HPDE6-E6E7 (cell line): ENCODE measurements around the gene NPC1.
A peak's percentile ranks its signal among the peaks of the same experiment; 100 is the strongest.

Experiments used
- DNase-seq: peaks from one replicate; pipeline ENCODE4 v3.0.0; 2011; ENCODE audit warnings: missing footprints; ENCODE audit errors: extremely low spot score

The NPC1 gene

DNA sequence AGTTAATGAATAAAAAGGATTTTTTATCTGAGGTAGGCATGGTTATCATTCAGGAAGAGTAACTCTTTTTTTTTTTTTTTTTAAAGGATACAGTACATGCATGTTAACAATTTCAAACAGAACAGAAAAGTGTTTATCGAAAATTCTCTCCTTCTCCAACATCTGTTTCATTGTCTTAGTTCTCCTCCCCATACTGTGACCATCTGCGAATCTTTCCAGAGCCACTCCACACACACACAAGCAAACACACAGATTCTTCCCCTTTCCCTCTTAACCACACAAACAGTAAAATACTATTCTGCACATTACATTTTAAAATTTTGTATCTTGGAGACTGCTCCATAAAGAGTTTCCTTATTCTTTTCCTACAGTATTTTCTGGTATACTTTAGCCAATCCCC, 38.0 kb downstream of the NPC1 start:
- no peak for DNase-seq

DNA sequence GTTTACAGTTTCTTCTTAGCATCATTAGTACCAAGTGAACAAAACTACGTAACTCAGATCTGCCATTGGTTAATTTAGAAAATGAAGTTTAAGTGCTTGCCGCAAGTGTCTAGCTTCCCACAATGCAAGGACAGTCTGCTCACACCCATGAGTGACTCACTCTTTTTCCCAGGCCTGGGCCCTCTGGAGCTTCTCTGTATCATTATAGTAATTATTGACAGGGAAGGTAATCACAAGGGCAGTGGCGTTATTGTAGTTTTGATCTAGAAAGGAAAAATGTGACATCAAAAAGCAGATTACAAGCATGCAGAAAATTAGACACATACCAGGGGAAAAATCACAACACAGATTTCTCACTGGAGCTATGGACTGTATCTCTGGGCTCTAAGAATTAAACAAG, 38.5 kb downstream of the NPC1 start:
- peak; percentile 53 for DNase-seq

DNA sequence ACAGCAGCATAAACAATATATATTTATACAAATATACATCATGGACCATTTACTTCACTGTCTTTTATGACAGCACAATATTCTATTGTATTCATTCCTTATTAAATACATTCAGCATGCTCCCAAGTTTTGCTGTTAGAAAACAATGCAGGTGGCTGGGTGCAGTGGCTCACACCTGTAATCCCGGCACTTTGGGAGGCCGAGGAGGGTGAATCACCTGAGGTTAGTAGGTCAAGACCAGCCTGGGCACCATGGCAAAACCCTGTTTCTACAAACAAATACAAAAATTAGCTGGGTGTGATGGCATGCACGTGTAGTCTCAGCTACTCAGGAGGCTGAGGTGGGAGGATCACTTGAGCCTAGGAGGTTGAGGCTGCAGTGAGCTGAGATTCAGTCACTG, 39.0 kb downstream of the NPC1 start:
- no peak for DNase-seq

DNA sequence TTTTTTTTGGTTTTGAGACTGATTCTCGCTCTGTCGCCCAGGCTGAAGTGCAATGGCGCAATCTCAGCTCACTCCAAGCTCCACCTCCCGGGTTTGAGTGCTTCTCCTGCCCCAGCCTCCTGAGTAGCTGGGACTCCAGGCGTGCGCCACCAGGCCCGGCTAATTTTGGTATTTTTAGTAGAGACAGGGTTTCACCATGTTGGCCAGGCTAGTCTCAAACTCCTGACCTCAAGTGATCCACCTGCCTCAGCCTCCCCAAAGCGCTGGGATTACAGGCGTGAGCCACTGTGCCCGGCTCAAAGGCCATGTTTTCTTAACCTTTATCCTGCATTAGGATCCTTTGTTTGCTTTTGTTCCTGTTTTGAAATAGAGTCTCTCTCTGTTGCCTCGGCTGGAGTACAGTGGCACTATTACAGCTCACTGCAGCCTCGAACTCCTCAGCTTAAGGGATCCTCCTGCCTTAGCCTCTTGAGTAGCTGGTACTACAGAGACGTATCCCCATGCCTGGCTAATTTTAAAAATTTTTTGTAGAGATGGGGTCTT, 41.0 kb downstream of the NPC1 start:
- no peak for DNase-seq

DNA sequence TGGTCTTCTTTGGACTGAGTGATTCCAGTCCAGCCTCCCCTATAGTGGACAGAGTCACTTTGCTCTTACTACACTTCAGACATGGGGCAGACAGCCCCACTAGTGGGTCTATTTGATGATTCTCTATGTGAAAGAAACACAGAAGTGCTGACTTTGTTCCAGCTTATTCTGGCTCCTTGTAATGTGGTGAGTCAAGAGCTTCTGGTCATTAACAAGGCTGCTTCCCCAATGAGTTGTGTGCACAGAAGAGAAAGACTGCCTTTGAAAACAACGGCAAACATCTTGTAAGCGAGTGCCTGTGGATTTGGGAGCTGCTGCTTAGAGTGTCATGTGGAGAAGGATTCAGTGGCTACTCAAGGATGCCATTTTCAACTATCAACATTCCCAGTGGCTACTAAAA, 43.8 kb downstream of the NPC1 start:
- no peak for DNase-seq

DNA sequence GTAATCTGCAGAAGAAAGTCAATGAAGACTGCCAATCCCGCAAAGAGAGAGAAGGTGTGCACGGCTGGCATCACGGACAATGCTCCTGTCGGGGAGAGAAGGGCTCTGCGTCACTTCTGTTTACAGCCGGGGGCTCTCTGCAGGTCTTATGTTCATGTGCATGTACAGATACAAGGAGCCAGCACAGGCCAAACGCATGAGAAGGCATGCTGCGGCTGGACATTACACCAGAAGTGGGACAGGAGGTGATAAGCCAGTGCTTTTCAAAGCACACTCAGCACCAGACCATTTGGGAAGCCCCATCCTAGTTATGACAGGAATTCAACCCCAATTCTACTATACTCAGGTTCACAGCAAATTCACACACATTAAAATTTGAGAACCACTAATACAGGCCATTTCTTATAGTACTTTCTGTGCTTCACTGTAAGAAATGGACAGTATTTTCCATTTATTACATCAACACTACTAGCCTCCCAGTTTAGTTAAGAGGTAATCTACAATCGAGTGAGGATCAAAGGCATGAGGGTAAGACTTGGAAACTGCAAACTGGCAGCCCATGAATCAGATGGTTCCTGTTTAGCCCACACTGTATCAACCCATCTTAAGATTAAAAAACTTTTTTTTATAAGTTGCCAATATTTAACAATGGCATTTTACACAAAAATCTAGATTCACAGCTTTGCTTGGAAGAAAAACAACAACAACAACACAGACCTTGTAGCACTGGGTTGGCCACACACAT, 44.8 kb downstream of the NPC1 start:
- DNase-seq: no peak

DNA sequence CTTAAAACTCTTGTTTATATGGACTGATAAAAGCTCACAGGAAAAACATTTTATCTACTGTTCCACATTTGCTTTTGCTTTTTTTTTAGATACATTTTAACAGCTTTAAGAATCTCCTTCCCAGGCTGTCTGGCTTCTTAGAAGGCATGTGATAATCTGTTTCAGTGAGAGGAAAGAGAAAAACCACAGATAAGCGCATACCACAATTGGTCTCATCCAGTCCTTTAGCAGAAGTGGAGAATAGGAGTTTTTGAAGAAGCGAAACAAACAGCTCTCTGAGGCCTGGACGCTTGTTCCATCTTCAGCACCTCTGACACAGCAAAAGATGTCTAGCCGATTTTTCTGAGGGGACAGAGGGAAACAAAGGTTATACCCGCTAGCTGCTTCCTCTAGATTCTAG, 45.4 kb downstream of the NPC1 start:
- no peak for DNase-seq

DNA sequence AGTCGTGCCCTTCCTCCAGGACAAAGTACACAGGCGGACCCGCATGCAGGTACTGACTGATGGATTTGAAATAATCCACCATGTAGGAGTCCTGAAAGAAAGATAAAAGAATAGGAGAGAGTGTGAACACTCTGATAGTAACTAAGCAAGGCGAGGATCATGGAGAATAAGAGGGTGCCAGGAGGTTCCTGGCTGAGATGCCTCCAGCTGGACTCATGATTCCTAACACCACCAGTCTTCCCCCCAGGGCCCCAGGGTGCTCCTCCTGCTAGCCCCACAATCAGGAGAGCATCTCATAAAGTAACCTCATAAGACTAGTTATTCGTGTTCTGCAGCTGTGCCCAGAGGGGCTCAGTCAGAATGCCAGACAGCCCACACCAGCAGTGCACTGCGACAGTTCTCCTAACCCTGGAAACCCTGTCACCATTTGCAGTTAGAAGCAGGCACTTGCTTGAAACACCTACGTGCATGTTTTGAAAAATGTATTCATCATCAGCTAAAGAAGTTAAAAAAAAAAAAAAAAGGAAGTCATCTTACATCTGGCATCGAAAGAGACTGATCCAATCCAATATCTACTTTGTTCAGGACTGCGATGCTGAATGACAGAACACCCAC, 46.3 kb downstream of the NPC1 start:
- DNase-seq: no peak

DNA sequence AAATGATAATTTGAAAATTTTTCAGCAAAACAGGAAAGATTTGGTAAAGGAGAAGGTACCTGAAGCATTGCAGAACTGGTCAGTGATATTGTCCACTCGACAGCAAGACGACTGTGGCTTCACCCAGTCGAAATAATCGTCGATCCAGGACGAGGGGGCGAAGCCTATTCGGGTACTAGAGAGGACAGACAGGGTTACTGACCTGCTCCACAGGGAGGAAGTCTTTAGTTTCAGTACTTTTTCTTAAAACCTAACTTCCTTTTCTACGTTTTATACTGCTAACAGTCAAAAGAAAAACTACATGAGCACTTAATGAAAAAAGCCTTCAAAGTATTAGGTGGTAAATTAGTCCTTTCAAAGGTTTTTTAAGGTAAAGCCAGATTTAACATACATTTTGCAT, 47.0 kb downstream of the NPC1 start:
- DNase-seq: no peak

DNA sequence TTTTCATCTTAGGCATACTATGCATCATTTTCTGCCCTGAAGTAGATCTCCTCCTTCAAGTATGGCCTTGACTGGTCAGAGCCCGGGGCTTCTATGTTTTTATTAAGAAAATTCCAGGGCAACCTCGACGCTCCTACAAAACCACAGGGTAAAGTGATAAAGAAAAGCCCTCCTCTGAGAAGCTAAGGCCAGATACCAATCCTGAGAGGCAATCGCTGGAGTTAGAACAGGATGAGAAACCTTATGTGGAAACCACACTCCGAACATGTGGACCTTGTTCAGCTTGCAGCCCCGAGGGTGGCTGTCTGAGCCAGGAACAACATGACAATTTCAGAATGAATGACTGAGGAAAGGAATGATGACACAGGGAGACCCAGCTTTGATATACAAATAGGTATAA, 47.4 kb downstream of the NPC1 start:
- DNase-seq: no peak

DNA sequence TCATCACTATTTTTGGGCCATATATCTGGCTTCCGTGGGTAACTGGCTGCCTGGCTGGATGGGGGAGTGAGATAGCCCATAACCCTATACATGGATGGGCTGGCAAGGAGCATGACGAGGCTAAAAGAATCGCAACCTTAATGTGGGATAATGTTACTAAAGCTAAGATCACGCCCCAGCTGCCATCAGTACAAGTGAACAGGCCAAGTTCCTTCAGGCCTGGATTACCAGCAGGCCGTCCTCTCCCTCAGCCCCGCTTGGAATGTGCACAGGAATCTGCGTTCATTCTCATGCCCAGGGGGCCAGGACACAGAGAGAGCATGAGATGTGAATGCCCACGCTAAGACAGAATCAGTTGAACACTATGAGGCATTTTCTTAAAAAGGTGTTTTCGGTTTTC, 48.3 kb downstream of the NPC1 start:
- no peak for DNase-seq

DNA sequence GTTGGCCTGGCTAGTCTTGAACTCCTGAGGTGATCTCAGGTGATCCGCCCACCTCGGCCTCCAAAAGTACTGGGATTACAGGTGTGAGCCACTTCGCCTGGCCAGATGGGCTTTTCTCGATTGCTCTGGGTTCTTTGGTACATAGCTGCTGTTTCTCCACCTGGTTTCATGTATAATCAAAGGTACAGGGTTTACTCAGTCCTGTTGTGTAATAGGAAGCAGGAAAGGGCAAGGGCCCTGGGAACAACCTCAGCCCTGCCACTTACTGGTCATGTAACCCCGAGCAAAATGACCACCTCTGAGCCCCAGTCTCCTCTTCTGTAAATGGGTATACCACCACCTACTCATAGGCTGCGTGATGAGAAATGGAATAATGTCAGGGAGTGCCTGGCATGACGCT, 49.0 kb downstream of the NPC1 start:
- no peak for DNase-seq

DNA sequence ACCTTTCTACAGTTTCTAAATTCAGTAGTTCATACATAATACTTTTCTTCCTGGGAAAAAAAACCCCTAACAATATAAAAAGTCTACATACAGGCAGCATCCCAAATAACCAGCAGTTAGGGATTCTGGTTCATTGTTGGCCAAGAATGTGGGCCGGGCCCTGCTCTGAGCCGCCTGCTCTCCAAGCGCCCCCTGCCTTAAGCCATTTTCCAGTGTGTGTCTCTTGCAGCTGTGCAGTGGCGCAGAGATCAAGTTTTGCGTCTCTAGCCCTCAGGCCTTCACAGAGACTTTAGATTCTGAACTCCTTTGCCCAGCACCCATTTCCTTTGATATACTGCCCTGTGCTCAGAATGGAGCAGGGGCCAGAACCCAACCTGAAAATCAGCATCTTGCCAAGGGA, 50.1 kb downstream of the NPC1 start:
- no peak for DNase-seq

DNA sequence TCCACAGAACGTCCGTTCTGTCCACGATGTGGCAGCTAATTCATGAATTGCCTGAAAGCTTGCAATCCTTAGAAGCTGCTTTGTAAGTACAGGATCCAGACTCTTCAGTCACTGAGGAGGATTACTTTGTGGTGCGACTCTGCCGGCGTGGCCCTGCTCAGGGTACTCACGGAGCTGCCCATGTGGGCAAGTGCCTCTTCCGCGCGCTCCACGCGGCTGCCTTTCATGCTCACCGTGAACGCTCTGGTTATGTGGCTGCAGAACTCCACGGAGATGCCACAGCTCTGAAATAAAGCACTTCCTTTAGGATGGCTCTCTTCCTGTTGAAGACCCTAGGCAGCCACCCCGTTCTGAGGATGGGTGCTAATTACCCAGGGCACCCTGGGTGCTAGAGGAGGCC, 52.0 kb downstream of the NPC1 start:
- DNase-seq: no peak

DNA sequence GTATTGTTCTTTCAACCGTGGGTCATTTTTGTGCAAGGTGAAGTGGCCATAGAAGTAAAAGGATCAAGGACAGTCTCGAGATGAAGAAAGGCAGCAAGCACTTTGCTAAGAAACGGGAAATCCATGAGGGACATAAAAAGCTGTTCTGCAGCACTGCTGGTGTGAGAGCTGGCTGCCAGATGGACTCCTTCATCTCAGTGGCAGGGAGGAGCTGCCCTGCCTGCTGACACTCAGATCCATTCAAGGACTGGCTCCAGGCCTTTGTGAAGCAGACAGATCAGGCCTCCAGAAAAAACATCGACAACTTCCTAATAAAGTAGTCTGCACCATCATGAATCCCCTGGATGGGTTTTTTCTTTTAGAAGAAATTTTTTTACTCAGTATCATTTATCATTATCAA, 53.5 kb downstream of the NPC1 start:
- DNase-seq: no peak

DNA sequence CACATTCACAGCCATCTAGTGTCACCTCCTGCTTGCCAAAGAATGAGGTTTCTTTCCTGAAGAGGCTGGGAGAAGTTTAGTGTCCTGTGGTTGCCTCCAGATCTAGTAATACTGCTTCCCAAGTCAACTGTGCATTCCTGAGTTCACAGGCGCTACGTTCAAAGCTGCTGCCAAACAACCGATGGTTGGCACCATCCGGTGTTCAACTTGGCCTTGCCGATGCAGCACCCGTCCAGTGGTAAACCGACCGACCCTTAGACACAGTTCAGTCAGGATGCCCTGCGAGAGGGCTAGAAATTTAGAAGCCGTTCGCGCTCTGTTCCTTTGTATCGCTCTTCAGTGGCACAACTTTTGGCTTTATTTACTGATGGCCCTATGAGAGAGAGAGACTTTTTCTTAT, 54.4 kb downstream of the NPC1 start:
- no peak for DNase-seq

DNA sequence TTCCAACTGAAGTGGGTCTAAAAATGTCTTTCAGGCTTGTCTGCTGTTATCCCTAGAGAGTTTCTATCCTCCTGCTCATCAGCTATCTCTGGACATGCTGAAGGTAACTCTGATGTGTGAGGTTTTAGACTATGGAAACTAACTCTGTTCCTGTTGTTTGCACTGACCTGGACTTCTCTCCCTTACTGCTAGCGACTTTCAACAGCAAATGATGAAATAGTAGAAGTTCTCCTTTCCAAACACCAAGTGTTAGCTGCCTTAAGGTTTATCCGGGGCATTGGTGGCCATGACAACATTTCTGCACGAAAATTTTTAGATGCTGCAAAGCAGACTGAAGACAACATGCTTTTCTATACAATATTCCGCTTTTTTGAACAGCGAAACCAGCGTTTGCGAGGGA, 56.1 kb downstream of the NPC1 start:
- DNase-seq: no peak

DNA sequence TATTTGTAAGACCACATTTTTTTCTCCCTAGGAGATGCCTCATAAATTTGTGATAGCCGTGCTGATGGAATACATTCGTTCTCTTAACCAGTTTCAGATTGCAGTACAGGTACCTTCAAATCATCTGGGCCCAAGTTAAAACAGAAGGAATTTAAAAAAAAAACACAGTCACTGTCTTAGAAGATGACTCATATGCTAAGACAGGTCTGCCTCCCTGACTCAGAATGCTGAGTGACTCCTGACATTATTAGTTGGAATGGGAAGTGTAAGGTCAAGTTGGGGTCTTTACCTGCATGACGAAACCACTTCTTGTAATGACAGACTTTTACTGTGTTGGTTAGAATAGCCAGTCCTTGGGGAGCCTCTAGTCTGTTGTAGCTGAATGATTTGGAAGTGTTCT, 56.7 kb downstream of the NPC1 start:
- DNase-seq: peak; percentile 90

DNA sequence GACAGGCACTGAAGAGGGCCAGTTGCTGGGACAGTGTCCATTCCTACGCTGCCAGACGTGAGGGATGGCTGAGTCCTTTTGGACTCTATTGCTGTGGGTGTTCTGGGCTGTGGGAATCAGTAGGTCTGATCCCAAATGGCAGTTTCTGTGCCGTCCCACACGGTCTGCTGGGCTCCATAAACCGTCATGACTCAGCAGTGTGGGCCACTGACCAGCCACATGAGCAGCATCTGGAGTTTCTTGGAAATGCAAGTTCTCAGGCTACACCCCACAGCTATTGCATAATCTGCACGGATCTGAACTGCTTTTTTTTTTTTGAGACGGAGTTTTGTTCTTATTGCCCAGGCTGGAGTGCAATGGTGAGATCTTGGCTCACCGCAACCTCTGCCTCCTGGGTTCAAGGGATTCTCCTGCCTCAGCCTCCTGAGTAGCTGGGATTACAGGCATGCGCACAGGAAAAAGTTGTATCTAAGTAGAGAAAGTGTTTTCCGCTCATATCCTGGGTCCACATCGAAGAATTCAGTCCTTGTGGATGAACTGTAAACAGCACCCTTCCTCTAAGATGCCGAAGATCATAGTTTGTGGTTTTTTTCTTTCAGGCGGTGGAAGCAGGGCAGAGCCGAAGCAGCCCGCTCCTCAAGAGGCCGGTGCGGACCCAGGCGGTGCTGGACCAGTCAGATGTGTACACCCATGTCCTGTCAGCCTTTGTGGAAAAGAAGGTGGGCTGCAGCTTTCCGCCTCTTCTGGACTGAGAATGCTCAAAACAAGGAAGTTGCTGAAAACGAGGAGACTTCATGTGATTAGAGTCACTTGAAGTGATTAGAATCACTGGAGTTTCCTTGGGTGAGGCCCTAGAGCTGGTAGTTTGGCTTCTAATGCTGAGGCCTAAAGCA, 57.5 kb downstream of the NPC1 start:
- DNase-seq: no peak

DNA sequence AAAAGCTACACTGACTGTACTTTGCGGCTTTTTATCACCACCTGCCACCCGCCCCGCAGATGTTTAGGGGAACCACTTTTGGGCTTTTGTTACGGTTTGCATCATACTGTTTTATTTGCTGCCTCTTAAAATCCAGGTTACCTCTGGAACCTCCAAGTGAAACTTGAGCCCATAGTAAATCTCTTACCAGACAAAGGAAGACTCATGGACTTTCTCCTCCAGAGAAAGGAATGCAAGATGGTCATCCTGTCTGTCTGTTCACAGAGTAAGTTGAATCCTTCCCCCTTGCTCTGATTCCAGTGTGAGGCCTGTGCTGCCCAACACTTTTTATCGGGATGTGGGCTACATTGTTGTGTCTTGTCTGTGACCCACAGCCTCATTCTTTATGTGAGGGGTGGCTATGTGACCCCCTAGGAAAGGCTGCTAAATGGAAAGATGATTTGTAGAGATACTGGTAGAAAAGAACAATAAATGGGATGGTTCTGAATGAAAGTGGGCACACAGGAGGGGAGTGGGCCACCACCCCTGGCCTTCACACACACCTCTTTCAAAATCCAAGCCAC, 59.7 kb downstream of the NPC1 start:
- DNase-seq: no peak

DNA sequence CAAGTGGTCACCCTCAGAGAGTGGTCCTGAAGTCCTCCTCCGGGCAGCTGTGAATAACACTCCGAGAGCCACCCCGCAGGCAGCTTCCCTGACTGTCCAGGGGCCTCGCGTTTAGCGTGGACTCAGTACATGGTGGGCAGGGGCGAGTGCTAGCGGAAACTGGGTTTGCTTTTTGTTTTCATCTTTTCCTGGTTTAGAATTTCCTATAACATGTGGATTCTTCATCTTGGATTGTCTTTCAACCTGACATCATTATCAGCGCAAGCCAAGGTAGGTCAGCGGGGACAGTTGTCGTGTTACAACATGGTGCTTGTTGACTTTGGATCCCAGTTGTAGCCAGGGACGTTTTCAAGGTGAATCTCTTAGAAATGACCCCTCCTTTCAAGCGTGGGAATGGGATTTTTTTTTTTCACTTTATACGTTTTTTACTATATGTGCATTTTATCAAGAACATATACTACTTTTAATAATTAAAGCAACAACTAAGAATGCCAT, 62.0 kb downstream of the NPC1 start:
- DNase-seq: no peak
